ENCODE results near the gene SALL2. TPM values are rescaled to one million over a fixed set of nuclear protein-coding genes. Genes with fewer than 3 reads are reported as not detected.
A peak's percentile ranks its signal among the peaks of the same experiment; 100 is the strongest.

Gene SALL2
- total RNA-seq, 2 experiments from 2014 or later = 2.8 to 2.9 TPM

- no peak overlapping the region for H3K27ac ChIP-seq (ENCODE audit: low read depth in 1 of 2, low read length in 2 of 2)
- Mint-ChIP-seq H3K36me3 (ENCODE audit: low read depth) (no peaks in the 10 kb centered on the region), H3K9me3 (no peaks in the 10 kb centered on the region), H3K27ac (no peak overlapping the region), H3K4me1 (ENCODE audit: low read depth) (no peaks in the 10 kb centered on the region), H3K4me3 (no peak overlapping the region), H3K27me3 (peaks cover 46% of the 10 kb centered on the region)
- H3K4me1 ChIP-seq (ENCODE audit: insufficient read depth, low read length) = peaks cover 8% of the 10 kb centered on the region
- DNase-seq (no peak), ATAC-seq (ENCODE audit: poor library complexity) (no peak)
- intact Hi-C loops (cut with DNase I, micrococcal nuclease) = no loop called here
- no peak for TF ChIP-seq CTCF (IDR thresholded peaks at IDR 0.05)
- no peak overlapping the region for H3K4me3 ChIP-seq (ENCODE audit: low read length)
- ChIA-PET CTCF (no interaction called here), POLR2A (no interaction called here)
- peaks cover 33% of the 10 kb centered on the region in 2 experiments for H3K27me3 ChIP-seq (ENCODE audit: control insufficient read depth in 1 of 2, insufficient read depth in 2 of 2, low read length in 2 of 2)
- no peaks in the 10 kb centered on the region for H3K36me3 ChIP-seq (ENCODE audit: insufficient read depth, low read length)
- peaks cover 0 to 4% of the 10 kb centered on the region in 2 experiments for H3K9me3 ChIP-seq (ENCODE audit: control insufficient read depth in 1 of 2, insufficient read depth in 1 of 2, low read length in 2 of 2)
Observed at GRCh38 chr14:21533294-21533693, 7.1 kb upstream of the SALL2 start.

GRCh38 chr14:21529515-21529914 lies 3.4 kb upstream of the SALL2 start:
- H3K27me3 Mint-ChIP-seq = peaks cover 14% of the 10 kb centered on the region
- intact Hi-C loops (cut with DNase I, micrococcal nuclease) = no loop called here
- Histone ChIP-seq H3K27me3 (ENCODE audit: control insufficient read depth in 1 of 2, insufficient read depth in 2 of 2, low read length in 2 of 2) (peaks cover 4 to 8% of the 10 kb centered on the region in 2 experiments), H3K36me3 (ENCODE audit: insufficient read depth, low read length) (no peaks in the 10 kb centered on the region), H3K9me3 (ENCODE audit: control insufficient read depth in 1 of 2, insufficient read depth in 1 of 2, low read length in 2 of 2) (no peaks in the 10 kb centered on the region), H3K4me1 (ENCODE audit: insufficient read depth, low read length) (peaks cover 13% of the 10 kb centered on the region), H3K27ac (ENCODE audit: low read depth in 1 of 2, low read length in 2 of 2) (no peak overlapping the region), H3K4me3 (ENCODE audit: low read length) (no peak overlapping the region)
- CTCF ChIA-PET = interaction anchor here (1.2 kb wide), 1 partner anchor 17 kb away, joined by 5 read pairs; no protein-coding TSS in a partner anchor
- no peaks in the 10 kb centered on the region for H3K36me3 Mint-ChIP-seq (ENCODE audit: low read depth)
- H3K4me1 Mint-ChIP-seq (ENCODE audit: low read depth) = peaks cover 21% of the 10 kb centered on the region
- no peaks in the 10 kb centered on the region for H3K9me3 Mint-ChIP-seq
- DNase-seq (no peak), ATAC-seq (ENCODE audit: poor library complexity) (no peak)
- no peak for TF ChIP-seq CTCF (IDR thresholded peaks at IDR 0.05)
- POLR2A ChIA-PET = interaction anchor here (5.3 kb wide), 1 partner anchor 18 kb away, joined by 54 read pairs; the partner anchor contains the start of gene METTL3
- H3K4me3 Mint-ChIP-seq = no peak overlapping the region
- H3K27ac Mint-ChIP-seq = no peak overlapping the region

- DNase-seq (no peak), ATAC-seq (ENCODE audit: poor library complexity) (no peak)
- Histone ChIP-seq H3K4me1 (ENCODE audit: insufficient read depth, low read length) (peaks cover 13% of the 10 kb centered on the region), H3K4me3 (ENCODE audit: low read length) (no peak overlapping the region), H3K36me3 (ENCODE audit: insufficient read depth, low read length) (no peaks in the 10 kb centered on the region), H3K9me3 (ENCODE audit: control insufficient read depth in 1 of 2, insufficient read depth in 1 of 2, low read length in 2 of 2) (no peaks in the 10 kb centered on the region), H3K27ac (ENCODE audit: low read depth in 1 of 2, low read length in 2 of 2) (no peak overlapping the region), H3K27me3 (ENCODE audit: control insufficient read depth in 1 of 2, insufficient read depth in 2 of 2, low read length in 2 of 2) (peaks cover 0 to 6% of the 10 kb centered on the region in 2 experiments)
- H3K4me3 Mint-ChIP-seq = peak overlapping the region; percentile 70
- no peak for TF ChIP-seq CTCF (IDR thresholded peaks at IDR 0.05)
- peak overlapping the region; percentile 31 for H3K27ac Mint-ChIP-seq
- H3K36me3 Mint-ChIP-seq (ENCODE audit: low read depth) = no peaks in the 10 kb centered on the region
- no peaks in the 10 kb centered on the region for H3K9me3 Mint-ChIP-seq
- POLR2A ChIA-PET = interaction anchor here (5.3 kb wide), 1 partner anchor 17 kb away, joined by 54 read pairs; the partner anchor contains the start of gene METTL3
- H3K4me1 Mint-ChIP-seq (ENCODE audit: low read depth) = peaks cover 22% of the 10 kb centered on the region
- H3K27me3 Mint-ChIP-seq = peaks cover 11% of the 10 kb centered on the region
- intact Hi-C loops (cut with DNase I, micrococcal nuclease) = no loop called here
- CTCF ChIA-PET = interaction anchor here (1.2 to 1.5 kb wide), 2 partner anchors 18 to 51 kb away, joined by 5 read pairs; partner anchors contain the start of gene TOX4
Observed at GRCh38 chr14:21528381-21529348, 2.5 kb upstream of the SALL2 start.

Measured in CD4-positive, alpha-beta T cell (primary cell).